HG03469 (cell line): Measurements from ENCODE around the gene AQP3.
"Not testable (repeated sequence)": the region's sequence is repeated elsewhere in the genome, so short reads cannot be mapped to it uniquely, and the experiment has no call there.

ENCODE experiments used
- ATAC-seq: cut with Tn5 transposase; IDR thresholded peaks from one replicate; pipeline ENCODE4 v1.9.1; 2021; ENCODE audit warnings: mild to moderate bottlenecking, moderate library complexity, moderate number of reproducible peaks; ENCODE audit not compliant: unreplicated experiment

The AQP3 gene

GRCh38 chr9:33443464-33444154, 3.8 kb downstream of the AQP3 start:
- no peak for ATAC-seq

- no peak for ATAC-seq
Observed at GRCh38 chr9:33443047-33443446, 4.3 kb downstream of the AQP3 start.

- no peak for ATAC-seq
Observed at GRCh38 chr9:33442125-33442524, 5.3 kb downstream of the AQP3 start.

GRCh38 chr9:33440609-33441008, 6.8 kb downstream of the AQP3 start:
- ATAC-seq = no peak

GRCh38 chr9:33440204-33440603, 7.2 kb downstream of the AQP3 start:
- ATAC-seq = no peak

- no peak for ATAC-seq
Observed at GRCh38 chr9:33439731-33440130, 7.7 kb downstream of the AQP3 start.

- no peak for ATAC-seq
Observed at GRCh38 chr9:33438926-33439680, 8.3 kb downstream of the AQP3 start.

GRCh38 chr9:33437898-33438297, 9.5 kb downstream of the AQP3 start:
- ATAC-seq = no peak

- no peak for ATAC-seq
Observed at GRCh38 chr9:33437205-33437604, 10.2 kb downstream of the AQP3 start.

GRCh38 chr9:33436445-33436844, 10.9 kb downstream of the AQP3 start:
- no peak for ATAC-seq

- no peak for ATAC-seq
Observed at GRCh38 chr9:33435821-33436277, 11.5 kb downstream of the AQP3 start.

- no peak for ATAC-seq
Observed at GRCh38 chr9:33434317-33435105, 12.9 kb downstream of the AQP3 start.

GRCh38 chr9:33433871-33434270, 13.5 kb downstream of the AQP3 start:
- no peak for ATAC-seq

- ATAC-seq = no peak
Observed at GRCh38 chr9:33431420-33431819, 16.0 kb downstream of the AQP3 start.

GRCh38 chr9:33430942-33431341, 16.5 kb downstream of the AQP3 start:
- ATAC-seq = no peak

- ATAC-seq = no peak
Observed at GRCh38 chr9:33429256-33429985, 18.0 kb downstream of the AQP3 start.

GRCh38 chr9:33426843-33427293, 20.5 kb downstream of the AQP3 start:
- no peak for ATAC-seq

GRCh38 chr9:33425128-33425533, 22.3 kb downstream of the AQP3 start:
- ATAC-seq = no peak

GRCh38 chr9:33424492-33424891, 22.9 kb downstream of the AQP3 start:
- not testable (repeated sequence) for ATAC-seq

GRCh38 chr9:33424043-33424442, 23.4 kb downstream of the AQP3 start:
- ATAC-seq = not testable (repeated sequence)
